Measurements from ENCODE around the gene DHRSX. TPM values are rescaled to one million over a fixed set of nuclear protein-coding genes. Genes with fewer than 3 reads are reported as not detected.

Gene DHRSX
- total and polyA plus RNA-seq, 2 of the 8 experiments (the other 6 are each of a cell fraction or from before 2014, with no cell fraction given): 35.1 to 43.4 TPM

- no peak for TF ChIP-seq CHD7 (IDR thresholded peaks at IDR 0.05; ENCODE audit: insufficient replicate concordance, low read length)
- no peak for TF ChIP-seq KDM1A (IDR thresholded peaks at IDR 0.05; ENCODE audit: borderline replicate concordance, low read length)
- TF ChIP-seq RBBP5 (IDR thresholded peaks at IDR 0.05; ENCODE audit: borderline replicate concordance, low read depth, low read length): no peak
- TF ChIP-seq SRF (IDR thresholded peaks at IDR 0.05; ENCODE audit: low read depth, low read length): no peak
- no peak for TF ChIP-seq ATF2 (IDR thresholded peaks at IDR 0.05; ENCODE audit: low read length)
- TF ChIP-seq MAFK (IDR thresholded peaks at IDR 0.05; ENCODE audit: low read depth, low read length): no peak
- TF ChIP-seq RXRA (IDR thresholded peaks at IDR 0.05; ENCODE audit: insufficient read depth, low read depth, low read length): no peak
- TF ChIP-seq SP2 (IDR thresholded peaks at IDR 0.05; ENCODE audit: low read length): no peak
- no peak for TF ChIP-seq JUN (IDR thresholded peaks at IDR 0.05; ENCODE audit: low read depth, low read length)
- TF ChIP-seq CTBP2 (IDR thresholded peaks at IDR 0.05; ENCODE audit: borderline replicate concordance, insufficient read depth, insufficient read length, low read length): no peak
These were observed 131.6 kb downstream of the DHRSX start (continued) for GRCh38 chrX:2369206-2369605.
